Stimulated activated CD4-positive, alpha-beta T cell treated with anti-CD3 and anti-CD28 coated beads, Interleukin-2, amount 100 ng/mL, for 48 hours (primary cell): ENCODE data around the gene EIF4E2.

Source experiments
- DNase-seq, 2 donors: peaks; one replicate each; pipeline ENCODE4 v3.0.0-alpha.2; 2020

The EIF4E2 gene

DNA sequence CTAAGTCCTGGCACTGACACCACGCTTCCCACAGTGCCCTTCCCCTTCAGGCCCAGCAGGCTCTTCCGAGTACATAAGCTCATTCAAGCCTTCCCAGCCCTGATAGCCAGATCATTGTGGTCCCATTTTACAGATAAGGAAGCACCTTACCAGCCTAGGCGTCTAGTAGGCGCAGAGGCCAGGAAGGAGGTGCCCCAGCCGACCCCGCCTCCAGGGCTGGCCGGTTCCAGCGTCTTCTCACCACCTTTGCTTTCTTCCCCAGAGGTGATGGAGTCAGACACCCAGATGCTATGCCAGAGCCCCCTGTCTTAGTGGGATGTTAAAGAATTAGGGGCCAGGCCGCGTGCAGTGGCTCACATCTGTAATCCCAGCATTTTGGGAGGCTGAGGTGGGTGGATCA lies 54.0 kb downstream of the EIF4E2 start:
- DNase-seq: no peak

- no peak for DNase-seq
These were observed 56.5 kb downstream of the EIF4E2 start for GRCh38 chr2:232607011-232607410.

GRCh38 chr2:232609607-232610006 lies 59.1 kb downstream of the EIF4E2 start:
- DNase-seq: no peak

DNA sequence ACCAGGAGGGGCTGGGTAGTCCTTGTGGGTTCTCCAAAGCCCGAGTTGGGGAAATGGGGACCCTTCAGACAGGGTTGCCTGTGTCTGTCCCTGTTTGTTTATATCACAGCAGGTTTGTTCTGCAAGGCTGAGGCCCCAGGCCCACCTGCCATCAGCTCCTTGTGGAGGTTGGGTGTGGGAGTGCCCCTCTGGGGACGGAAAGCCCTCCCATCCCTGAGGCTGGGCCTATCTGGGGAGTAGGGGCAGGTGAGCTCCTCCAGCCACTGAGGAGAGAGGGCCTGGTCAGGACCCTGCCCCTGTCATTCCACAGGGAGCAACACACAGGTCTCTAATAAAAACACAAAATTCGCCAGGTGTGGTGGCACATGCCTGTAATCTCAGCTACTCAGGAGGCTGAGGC lies 59.6 kb downstream of the EIF4E2 start:
- no peak for DNase-seq

DNA sequence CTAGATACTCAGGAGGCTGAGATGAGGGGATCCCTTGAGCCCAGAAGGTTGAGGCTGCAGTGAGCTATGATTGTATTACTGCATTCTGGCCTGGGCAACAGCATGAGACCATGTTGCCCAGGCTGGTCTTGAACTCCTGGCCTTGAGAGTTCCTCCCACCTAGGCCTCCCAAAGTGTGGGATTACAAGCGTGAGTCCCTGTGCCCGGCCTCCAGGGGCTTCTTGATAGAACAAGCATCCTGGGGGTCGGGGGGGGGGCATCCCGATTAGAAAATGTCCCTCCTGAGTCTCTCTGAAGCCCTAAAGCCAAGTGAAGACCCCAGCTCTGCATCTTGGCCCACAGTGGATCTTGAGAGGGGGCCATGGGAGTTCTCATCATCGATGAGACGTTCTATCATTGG lies 60.6 kb downstream of the EIF4E2 start:
- DNase-seq: no peak

DNA sequence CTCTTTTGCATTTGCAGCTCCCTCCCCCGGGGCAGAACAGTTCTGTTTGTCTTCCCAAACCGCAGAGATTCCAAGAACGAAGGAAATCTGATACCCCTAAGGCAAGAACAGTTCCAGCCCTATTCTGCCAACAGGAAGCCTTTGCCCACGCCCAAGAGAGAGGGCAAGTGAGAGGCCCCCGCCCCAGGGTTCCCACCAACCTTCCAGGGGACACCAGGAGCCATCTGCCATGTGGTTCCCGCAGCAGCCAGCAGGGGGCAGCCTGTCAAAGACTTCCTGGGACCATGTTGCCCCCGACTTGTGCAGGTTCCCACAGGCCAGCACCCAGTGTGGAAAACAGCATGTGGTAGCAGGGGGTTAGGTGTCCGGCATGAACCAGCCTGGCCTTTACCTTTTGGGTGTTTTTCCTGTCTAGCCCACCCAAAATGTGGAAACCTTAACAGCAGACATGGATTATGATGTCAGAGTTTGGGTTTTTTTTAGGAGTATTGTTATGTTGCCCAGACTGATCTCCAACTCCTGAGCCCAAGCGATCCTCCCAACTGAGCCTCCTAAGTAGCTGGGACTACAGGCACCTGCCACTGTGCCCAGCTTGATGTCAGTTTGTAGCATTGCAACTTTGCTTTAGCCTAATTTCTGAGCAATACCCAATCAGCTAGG lies 61.2 kb downstream of the EIF4E2 start:
- peak; percentile 75 to 80 for DNase-seq

DNA sequence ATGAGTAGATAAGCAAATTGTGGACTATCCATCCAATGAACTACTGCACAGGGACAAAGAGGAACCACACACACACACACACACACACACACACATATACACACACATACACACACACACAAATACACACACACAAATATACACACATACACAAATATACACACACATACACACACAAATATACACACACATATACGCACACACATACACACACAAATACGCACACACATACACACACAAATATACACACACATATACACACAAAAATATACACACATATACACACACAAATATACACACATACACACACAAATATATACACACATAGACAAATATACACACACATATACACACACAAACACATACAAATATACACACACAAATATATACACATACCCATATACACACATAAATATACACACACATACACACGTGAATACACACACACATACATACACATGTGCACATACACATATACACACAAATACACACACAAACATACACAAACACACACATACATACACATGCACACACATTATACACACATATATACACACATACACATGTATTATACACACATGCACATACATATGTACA lies 63.1 kb downstream of the EIF4E2 start:
- no peak for DNase-seq

DNA sequence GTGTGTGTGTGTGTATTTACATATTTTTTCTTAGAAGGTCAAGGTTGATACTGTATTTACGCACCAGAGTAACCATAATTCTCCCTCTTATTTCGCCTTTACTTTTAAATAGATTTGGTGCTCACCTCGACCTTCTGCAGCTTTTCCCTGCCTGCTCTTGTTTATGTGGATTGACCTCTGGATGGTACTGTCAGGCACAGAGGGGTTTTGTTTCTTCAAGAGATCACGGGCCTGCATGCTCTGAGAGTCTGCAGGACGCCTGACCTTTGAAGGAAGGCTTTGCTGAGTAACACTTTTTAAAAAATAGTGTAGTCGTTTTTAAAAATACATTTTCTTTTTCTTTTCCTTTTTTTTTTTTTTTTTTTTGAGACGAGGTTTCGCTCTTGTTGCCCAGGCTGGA lies 64.8 kb downstream of the EIF4E2 start:
- DNase-seq: no peak
